Measurements from ENCODE around the gene SLC1A3.

- TF ChIP-seq BHLHE40 (IDR thresholded peaks at IDR 0.05; ENCODE audit: borderline replicate concordance), result no peak
- TF ChIP-seq SUZ12 (IDR thresholded peaks at IDR 0.05), result no peak
- no peak for TF ChIP-seq SP1 (IDR thresholded peaks at IDR 0.05)
- no peak for TF ChIP-seq HDGF (IDR thresholded peaks at IDR 0.05; ENCODE audit: borderline replicate concordance)
- TF ChIP-seq ZNF384 (IDR thresholded peaks at IDR 0.05), result no peak
- TF ChIP-seq ELF4 (IDR thresholded peaks at IDR 0.05), result no peak
- no peak for TF ChIP-seq TARDBP (IDR thresholded peaks at IDR 0.05)
- TF ChIP-seq FOXA1 (IDR thresholded peaks at IDR 0.05), result no peak
- TF ChIP-seq L3MBTL2 (conservative IDR thresholded peaks at IDR 0.05), result no peak
- TF ChIP-seq ARNT (IDR thresholded peaks at IDR 0.05), result no peak
- no peak for TF ChIP-seq FOXK2 (IDR thresholded peaks at IDR 0.05)
- no peak for TF ChIP-seq LEF1 (IDR thresholded peaks at IDR 0.05; ENCODE audit: borderline replicate concordance)
- TF ChIP-seq FOXM1 (IDR thresholded peaks at IDR 0.05; ENCODE audit: borderline replicate concordance), result no peak
- no peak for TF ChIP-seq CTBP1 (IDR thresholded peaks at IDR 0.05; ENCODE audit: borderline replicate concordance)
Measured at GRCh38 chr5:36613771-36614656, 7.6 kb downstream of the SLC1A3 start.
